Ramos (cell line): ENCODE measurements around the gene PAX9.
"Not testable (repeated sequence)": the region's sequence is repeated elsewhere in the genome, so short reads cannot be mapped to it uniquely, and the experiment has no call there.

Experiments
- in situ Hi-C: fragments of 300-500 bp; cut with MboI; formaldehyde crosslinking; loops from one replicate; pipeline ENCODE4 v1.14.3; 2022; ENCODE audit warnings: low sequenced_read_pairs; ENCODE audit not compliant: unreplicated experiment

The PAX9 gene

DNA sequence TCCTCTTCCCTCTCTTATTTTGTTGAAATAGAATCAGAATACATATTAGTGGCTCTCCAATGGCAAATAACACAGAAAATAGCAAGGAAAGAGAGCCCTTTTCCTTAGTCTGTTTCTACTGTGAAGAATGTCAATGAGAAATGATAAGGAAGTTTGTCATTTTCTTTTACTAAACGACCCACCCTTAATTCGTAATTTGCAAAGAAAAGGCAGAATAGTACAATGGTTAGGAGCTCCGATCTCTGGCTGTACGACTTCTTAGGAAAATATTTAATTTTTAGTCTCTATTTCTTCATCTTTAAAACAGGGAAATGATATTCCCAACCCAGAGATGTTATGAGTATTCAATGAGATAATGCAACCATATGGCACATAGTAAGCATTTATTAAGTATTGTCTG, 6.0 kb downstream of the PAX9 start:
- in situ Hi-C loops = no loop called here

DNA sequence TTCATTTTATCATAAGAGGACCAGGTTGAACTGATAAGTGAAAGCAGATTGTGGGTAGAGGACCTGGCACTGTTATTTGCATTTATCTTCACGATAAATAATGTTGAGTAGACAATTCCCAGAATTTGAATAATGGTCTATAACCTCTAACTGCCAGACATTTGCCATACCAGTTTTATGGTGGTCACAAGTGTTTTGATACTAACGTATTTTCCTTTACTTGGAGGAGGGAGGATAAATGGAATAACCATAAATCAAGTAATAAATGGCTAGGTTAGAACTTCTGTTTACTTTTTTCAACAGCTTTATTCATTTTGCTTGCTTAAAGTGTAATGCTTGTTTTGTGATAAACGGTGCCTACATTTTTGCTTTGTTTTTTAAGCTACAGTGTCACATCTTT, 9.5 kb downstream of the PAX9 start:
- in situ Hi-C loops = no loop called here

DNA sequence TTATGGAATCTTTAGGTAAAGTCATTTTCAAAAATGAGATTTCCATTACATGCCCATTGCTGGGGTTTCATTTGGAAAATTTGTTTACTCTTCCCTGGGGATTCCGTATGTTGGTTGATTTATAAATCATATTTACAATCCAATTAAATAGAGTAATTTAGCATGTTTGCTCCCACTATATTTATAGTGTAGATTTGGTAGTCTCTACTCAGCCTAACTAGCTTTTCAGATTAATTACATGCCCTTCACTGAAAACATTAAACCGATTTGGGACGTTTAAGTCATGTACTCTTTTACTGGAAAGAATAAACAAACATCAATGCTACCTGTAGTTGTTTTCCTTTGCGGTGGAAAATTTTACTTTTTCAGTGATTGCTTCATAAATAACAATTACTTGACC, 10.4 kb downstream of the PAX9 start:
- in situ Hi-C loops = no loop called here

DNA sequence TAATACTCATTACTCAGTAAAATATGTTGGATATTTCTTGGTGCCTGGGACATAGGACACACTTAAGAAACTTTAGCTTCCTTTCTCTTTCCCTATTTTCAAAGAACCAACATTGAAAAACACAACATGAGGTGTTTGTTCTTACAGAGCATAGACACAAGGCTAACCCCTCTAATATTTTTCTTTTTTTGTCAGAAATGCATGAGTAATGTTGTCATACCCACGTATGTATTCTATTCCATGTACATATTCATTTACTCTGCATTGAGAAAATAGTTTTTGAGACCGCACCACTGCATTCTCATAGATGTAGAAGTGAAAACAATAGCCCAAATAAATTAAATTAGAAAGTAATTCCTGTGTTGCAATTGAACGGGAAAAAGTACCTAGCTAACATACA, 13.0 kb downstream of the PAX9 start:
- in situ Hi-C loops = no loop called here

DNA sequence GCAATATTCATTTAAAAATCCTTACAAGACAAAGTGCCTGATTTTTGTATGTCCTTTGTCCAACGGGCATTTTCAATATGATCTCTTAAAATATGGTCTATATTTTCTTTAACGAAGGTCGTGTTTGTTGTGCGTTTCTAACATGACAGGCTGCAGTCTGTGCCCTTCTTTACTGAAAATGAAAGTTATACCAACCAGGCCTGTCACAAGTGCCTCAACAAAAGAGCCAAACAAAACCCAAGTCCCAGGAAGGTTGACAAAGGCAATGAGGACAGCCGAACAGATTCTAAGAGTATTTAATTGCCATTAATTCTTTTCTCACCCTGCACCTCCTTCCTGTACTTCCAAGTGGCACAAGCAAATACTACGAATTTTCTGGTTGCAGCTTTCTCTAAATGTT, 13.9 kb downstream of the PAX9 start:
- in situ Hi-C loops = no loop called here

DNA sequence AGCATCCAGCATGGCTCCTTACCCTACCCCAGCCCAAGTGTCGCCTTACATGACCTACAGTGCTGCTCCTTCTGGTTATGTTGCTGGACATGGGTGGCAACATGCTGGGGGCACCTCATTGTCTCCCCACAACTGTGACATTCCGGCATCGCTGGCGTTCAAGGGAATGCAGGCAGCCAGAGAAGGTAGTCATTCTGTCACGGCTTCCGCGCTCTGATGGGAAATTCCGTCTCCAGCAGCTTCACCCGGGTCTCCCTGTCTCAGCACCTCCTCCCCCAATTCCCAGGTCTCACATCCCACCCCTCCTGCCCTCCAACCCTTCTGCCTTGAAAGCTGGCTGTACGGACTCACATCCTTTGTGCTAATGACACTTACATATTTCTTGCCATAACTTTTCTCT, 14.6 kb downstream of the PAX9 start:
- in situ Hi-C loops = no loop called here

DNA sequence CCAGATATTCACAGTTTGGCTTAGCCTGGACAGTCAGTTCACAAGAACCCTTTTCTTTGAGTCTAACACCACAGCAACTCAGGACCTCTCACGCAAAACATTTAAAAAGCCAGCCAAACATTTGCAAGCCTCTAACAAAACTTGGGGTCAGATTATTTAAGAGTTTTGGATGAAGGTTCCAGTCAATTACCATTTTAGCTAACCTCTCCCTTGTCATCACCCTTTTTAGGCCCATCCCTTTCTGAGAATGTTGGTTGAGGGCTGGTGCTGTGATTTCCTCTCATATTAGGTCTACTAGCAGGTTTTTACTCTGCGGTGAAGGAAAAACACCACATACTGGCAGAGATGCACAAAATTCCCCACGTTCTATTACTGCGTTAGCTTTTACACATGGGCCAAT, 20.7 kb downstream of the PAX9 start:
- in situ Hi-C loops = no loop called here

GRCh38 chr14:36683083-36683724, 21.5 kb downstream of the PAX9 start:
- in situ Hi-C loops = no loop called here

GRCh38 chr14:36684946-36685345, 23.3 kb downstream of the PAX9 start:
- in situ Hi-C loops = no loop called here

DNA sequence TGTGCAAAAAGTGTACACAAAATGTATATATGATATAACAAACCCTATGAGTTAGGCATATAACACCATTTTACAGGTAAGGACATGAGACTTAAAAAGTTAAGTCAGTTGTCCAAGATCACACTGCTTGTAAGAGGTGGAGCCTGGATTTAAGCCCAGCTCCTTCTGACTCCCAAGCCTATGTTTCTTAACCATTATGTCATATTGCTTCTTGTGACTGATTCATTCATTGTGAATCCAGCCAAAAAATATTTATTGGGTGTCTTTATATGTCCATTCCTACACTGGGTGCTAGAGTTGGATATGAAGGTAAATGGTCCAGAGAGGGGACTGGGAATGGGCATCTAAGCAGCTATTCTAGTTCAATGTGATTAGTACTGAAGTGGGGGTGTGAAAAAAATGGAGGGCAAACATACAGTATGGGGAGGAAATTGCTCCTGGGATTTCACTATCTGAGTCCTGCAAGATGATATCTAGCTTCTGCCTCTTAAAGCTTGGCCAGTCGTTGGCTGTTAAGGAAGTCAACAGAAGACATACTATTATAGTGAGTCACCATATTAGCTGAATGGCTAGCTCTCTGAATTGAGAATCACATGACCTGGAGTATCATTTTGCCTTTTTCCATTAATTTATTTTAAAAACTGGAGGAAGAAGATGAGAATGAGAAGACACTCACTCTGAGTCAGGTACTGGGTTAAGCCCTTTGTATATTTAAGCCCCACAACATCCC, 28.8 kb downstream of the PAX9 start:
- in situ Hi-C loops = no loop called here

DNA sequence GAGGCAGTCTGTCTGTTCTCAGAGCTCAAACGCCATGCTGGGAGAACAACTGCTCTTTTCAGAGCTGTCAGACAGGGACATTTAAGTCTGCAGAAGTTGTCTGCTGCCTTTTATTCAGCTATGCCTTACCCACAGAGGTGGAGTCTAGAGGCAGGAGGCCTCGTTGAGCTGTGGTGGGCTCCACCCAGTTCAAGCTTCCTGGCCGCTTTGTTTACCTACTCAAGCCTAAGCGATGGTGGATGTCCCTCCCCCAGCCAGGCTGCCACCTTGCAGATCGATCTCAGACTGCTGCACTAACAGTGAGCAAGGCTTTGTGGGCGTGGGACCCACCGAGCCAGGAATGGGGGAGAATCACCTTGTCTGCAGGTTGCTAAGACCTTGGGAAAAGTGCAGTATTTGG, 37.8 kb downstream of the PAX9 start:
- in situ Hi-C loops = not testable (repeated sequence)

DNA sequence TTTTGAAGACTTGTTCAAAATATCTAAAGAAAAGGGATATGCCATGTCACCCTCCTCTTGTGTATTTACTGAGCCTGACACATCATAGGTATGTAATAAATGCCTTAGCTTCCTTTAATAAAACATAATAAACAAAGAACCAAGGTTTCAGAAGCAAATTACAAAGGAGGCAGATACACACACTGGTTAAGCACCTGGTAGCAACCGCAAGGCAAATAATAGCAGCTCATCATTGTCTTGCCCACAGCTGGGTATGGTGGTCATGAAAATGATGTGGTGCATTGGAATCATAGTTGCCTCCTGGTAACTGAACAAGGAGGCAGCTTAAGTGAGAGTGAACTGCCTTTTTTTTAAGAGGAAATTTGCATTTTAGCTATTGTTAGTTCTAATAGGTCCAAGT, 39.0 kb downstream of the PAX9 start:
- in situ Hi-C loops = no loop called here

- in situ Hi-C loops = no loop called here
Measured at GRCh38 chr14:36701132-36701531, 39.5 kb downstream of the PAX9 start.

GRCh38 chr14:36702474-36702873, 40.8 kb downstream of the PAX9 start:
- in situ Hi-C loops = no loop called here

DNA sequence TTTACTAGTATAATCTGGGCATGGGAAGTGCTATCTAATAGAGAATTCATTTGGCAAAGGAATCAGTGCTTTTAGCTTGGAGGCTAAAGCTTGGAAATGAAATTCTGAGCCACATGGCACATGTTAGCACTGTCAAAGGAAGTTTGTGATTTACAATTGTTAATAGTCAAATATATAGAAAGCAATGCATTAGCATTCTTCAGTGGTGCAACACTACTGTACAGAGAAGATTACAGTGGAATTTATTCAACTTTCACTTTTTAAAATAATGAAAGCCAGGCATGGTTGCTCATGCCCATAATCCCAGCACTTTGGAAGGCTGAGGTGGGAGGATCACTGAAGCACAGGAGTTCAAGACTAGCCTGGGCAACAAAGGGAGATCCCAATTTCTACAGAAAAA, 45.9 kb downstream of the PAX9 start:
- in situ Hi-C loops = no loop called here

GRCh38 chr14:36713960-36714703, 52.5 kb downstream of the PAX9 start:
- in situ Hi-C loops = no loop called here

DNA sequence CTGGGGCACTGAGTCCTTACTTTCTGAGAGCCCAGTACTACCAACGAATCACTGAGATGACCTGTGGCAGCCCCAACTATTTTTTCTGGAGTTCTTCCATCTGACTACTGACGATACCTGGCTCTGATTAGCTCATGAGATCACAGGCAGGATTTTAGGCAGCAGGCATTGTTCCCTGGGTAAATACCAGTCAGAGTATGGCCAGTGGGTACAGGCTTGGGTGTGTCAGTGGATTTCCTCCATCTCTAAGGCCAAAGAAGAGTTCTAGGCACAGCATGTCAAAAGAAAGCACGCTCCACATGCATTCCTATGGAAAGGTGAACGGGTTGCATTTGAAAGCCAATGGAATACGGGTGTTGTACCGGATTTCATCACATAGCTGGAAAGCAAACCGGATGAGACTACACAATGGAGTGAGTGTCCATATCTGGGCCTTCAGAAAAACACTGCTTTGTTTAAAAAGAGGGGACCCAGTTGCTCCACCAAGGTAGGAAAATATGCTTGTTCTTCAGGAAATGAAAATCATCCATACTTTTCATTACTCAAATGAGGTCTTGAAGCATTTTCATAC, 55.0 kb downstream of the PAX9 start:
- in situ Hi-C loops = no loop called here

- in situ Hi-C loops = no loop called here
Measured at GRCh38 chr14:36717363-36717762, 55.7 kb downstream of the PAX9 start.

DNA sequence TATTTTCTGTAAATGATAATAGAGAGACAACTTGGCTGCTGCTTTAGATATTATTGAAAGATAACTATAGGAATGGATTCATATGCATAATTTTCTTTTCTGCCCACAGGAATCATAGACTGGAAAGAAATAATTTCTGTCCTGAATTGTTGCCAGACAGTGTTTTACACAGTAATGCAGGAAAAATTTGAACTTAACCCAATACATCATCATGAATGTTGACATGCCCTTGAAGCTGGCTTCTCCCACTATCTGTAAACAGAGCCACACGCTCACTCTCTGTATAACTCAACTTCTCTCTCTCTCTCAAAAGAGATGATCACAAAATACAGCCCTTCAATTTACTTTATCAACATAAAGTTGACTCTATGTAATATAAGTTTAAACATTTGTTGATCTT, 56.6 kb downstream of the PAX9 start:
- in situ Hi-C loops = no loop called here

DNA sequence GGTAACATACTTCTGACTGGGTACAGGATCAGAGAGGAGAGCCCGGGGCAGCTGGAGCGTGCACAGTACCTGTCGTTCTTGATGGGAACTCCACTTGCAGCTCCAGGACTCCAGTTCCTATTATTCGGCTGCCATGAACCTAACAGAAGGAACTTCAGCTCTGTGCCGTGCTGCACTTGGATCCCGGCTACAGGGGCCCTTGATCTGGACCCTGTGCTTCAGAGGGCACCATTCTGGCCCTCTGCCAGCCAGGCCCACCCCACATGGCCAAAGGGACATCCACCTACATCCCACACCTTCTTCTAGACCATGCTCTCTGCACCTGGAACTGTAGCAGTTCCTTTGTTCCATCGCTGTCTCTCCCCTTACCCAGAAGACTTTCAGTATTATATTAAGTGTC, 58.2 kb downstream of the PAX9 start:
- in situ Hi-C loops = no loop called here

DNA sequence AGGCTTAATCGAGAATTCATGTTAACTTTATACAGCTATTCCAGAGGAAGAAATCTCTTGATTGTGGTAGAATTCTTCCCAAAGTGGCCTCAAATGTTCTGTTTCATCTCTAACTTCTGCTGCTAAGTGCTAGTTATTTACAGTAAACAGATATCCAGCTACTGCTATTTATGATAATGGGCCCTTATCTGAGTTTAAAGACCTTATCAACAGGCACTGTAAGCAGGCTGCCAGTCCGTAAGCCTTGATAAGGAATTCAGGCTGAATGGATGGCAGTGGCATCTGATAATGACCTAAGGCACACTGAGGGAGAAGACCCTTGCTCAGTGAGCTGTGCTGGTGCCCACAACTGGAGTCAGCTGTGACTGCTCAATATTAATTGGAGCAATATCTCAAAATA, 59.0 kb downstream of the PAX9 start:
- in situ Hi-C loops = no loop called here
